Astrocyte of the cerebellum (primary cell): ENCODE measurements around the gene DELE1.

ENCODE experiments used
- DNase-seq: peaks from one replicate; pipeline ENCODE4 v3.0.0-alpha.2; 2011; ENCODE audit warnings: low read depth
- H3K4me3 ChIP-seq: 2 replicates; pipeline ENCODE4 v1.5.1; 2011; ENCODE audit warnings: mild to moderate bottlenecking, low read depth, low read length, moderate library complexity
- in situ Hi-C: cut with HindIII; loops from 2 replicates; pipeline ENCODE4 v1.10.0; 2017; ENCODE audit warnings: low sequenced_read_pairs
- TF ChIP-seq, protein P1 (sequence below): IDR thresholded peaks from 2 replicates; pipeline ENCODE4 v1.5.1; 2012; ENCODE audit warnings: low read length, low read depth, moderate library complexity, mild to moderate bottlenecking; ENCODE audit errors: missing control alignments

The DELE1 gene

DNA sequence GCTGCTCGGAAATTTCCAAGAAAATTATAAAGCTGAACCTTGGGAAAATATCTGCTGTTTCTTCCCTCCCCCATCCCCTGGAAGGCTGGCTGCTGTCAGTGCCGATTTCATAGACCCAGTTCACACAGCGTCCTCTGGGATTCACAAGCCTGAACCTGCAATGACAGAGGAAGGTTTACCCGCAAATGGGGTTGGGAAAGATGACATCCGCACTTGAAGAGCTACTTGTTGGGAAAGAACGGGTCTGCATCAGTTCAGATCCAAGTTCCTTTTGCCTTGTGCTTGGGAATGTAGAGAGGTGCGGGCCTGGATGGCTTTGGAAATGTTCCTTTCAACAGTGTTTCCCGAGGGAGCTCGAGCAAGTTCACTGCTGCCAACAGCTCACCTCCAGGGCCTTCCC, 20.4 kb downstream of the DELE1 start:
- in situ Hi-C loops, result no loop called here
- TF ChIP-seq, protein P1, sequence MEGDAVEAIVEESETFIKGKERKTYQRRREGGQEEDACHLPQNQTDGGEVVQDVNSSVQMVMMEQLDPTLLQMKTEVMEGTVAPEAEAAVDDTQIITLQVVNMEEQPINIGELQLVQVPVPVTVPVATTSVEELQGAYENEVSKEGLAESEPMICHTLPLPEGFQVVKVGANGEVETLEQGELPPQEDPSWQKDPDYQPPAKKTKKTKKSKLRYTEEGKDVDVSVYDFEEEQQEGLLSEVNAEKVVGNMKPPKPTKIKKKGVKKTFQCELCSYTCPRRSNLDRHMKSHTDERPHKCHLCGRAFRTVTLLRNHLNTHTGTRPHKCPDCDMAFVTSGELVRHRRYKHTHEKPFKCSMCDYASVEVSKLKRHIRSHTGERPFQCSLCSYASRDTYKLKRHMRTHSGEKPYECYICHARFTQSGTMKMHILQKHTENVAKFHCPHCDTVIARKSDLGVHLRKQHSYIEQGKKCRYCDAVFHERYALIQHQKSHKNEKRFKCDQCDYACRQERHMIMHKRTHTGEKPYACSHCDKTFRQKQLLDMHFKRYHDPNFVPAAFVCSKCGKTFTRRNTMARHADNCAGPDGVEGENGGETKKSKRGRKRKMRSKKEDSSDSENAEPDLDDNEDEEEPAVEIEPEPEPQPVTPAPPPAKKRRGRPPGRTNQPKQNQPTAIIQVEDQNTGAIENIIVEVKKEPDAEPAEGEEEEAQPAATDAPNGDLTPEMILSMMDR, result no peak
- DNase-seq, result no peak
- H3K4me3 ChIP-seq, result no peak overlapping the region

DNA sequence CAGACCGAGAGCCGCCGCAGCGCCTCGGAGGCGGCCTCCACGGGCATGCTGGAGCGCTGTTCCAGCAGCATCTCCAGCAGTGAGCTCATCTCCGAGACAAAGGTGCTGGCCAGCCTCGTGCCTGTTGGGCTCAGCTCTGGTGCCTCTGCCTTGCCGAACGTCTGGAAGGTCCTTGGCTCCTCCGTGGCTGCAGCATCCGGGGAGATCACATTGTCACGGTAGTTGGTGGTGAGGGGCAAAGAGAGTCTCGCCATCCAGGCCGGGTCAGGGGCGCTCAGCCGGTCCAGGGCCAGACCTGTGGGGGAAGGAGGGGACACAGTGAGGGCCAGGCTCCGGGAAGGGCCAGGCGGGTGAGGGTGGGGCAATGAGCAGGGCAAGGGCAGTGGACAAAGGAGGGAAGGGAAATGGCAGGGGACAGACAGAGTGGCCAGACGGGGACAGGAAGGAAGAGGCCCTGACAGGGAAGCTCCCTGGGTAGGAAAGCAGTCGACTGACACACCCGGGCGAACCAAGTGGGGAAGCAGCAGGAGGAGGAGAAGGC, 21.9 kb downstream of the DELE1 start:
- no peak overlapping the region for H3K4me3 ChIP-seq
- in situ Hi-C loops, result loop anchor here (5.0 kb wide), 1 partner anchor 253 kb away; no protein-coding TSS in a partner anchor
- DNase-seq, result no peak
- TF ChIP-seq, protein P1, result no peak

DNA sequence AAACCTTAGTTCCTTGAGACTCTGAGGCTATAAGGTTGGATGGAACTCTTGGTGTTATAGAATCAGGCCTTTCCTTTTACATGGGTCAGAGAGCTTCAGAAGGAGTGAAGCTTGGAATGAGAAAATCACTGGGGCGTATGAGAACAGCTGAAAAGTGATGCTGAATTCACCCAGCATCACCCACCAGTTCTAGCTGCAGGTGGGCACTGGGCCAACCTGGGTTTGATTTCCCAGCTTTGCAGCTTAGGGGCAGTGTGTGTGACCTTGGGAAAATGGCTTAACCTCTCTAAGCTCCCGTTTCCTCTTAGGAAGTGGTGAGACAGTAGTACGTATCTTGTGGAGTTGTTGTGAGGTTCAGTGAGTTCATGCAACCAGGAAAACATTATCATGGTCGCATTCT, 23.6 kb downstream of the DELE1 start:
- TF ChIP-seq, protein P1, result no peak
- DNase-seq, result no peak
- H3K4me3 ChIP-seq, result no peak overlapping the region
- in situ Hi-C loops, result loop anchor here (5.0 kb wide), 1 partner anchor 255 kb away; no protein-coding TSS in a partner anchor

DNA sequence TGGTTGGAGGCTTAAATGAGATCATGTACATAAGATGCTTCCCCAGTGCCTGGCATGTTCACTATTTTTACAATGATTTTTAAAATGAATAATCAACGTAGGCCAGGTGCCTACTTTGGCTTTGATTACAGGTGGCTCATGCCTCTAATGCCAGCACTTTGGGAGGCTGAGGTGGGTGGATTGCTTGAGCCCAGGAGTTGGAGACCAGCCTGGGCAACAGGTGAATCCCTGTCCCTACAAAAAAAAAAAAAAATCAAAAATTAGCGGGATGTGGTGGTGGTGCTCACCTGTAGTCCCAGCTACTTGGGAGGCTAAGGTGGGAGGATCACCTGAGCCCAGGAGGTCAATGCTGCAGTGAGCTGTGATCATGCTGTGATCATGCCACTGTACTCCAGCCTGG, 25.1 kb downstream of the DELE1 start:
- no peak for DNase-seq
- in situ Hi-C loops, result loop anchor here (5.0 kb wide), 1 partner anchor 257 kb away; no protein-coding TSS in a partner anchor
- no peak overlapping the region for H3K4me3 ChIP-seq
- TF ChIP-seq, protein P1, result no peak

DNA sequence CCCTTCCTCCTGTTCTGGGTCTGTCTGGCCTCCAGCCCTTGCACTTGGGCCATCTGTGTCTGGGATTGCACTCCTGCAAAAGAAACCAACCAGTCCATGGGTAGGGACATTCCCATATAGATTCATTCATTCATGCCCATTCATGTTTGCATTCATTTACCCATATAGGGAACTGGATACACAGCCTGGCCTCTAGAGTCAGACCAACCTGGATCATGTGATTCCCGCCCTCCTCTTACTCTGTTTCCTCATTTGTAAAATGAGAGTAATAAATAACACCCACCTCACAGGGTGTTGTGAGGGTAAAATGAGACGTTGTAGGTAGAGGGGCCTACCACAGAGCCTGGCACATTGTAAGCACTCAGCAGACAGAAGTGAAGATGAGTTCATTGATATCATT, 25.8 kb downstream of the DELE1 start:
- in situ Hi-C loops, result loop anchor here (5.0 kb wide), 1 partner anchor 257 kb away; no protein-coding TSS in a partner anchor
- no peak overlapping the region for H3K4me3 ChIP-seq
- DNase-seq, result no peak
- TF ChIP-seq, protein P1, result no peak

DNA sequence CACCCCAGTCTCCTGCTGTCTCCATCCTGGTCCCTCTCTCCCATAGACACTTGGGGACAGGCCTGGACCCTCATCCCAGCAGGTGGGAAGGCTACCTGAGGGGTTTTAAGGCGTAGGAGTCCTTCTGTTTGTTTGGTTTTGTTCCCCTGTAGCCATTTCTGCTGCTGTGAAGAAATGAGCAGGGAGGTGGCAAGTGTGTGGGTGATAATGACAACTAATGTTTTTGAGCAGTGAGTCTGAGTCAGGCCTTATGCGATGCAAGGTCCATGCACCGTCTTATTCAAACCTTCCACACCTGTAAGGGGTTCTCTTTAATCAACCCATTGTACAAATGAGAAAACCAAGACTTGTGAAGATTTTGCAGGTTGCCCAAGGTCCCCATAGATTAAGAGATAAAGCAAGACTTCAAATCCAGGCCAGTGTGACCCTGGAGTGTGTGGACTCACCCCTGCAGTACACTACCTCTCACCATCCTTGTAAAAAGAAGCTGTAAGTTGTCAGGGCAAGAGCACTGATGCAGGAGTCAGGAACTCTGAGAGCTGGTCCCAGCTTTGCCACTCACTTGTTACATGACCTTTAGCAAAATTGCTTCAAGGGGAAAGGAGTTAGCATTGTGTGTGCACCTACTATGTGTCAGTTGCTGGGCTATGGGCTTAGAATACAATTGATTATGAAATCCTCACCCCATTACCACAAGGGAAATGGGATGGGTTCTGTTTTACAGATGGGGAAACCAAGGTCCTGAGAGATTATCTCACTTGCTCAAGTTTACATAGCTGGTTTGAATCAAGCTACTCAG, 26.7 kb downstream of the DELE1 start:
- no peak for DNase-seq
- TF ChIP-seq, protein P1, result no peak
- H3K4me3 ChIP-seq, result no peak overlapping the region
- in situ Hi-C loops, result no loop called here
